ENCODE data around the gene NRXN3.
"Not testable (repeated sequence)": the region's sequence is repeated elsewhere in the genome, so short reads cannot be mapped to it uniquely, and the experiment has no call there.

The NRXN3 gene

GRCh38 chr14:79096811-79097210 is 926.6 kb downstream of the NRXN3 start:
- no peak for DNase-seq

- DNase-seq: no peak
Observed at GRCh38 chr14:79098324-79098723, 928.2 kb downstream of the NRXN3 start.

GRCh38 chr14:79100578-79100977 is 930.4 kb downstream of the NRXN3 start:
- no peak for DNase-seq

- no peak for DNase-seq
Observed at GRCh38 chr14:79101388-79101787, 931.2 kb downstream of the NRXN3 start.

- DNase-seq: no peak
Observed at GRCh38 chr14:79103764-79104163, 933.6 kb downstream of the NRXN3 start.

- DNase-seq: not testable (repeated sequence)
Observed at GRCh38 chr14:79110564-79110963, 940.4 kb downstream of the NRXN3 start.

- no peak for DNase-seq
Observed at GRCh38 chr14:79111987-79112501, 941.9 kb downstream of the NRXN3 start.

- no peak for DNase-seq
Observed at GRCh38 chr14:79117561-79117960, 947.4 kb downstream of the NRXN3 start.

- no peak for DNase-seq
Observed at GRCh38 chr14:79118291-79118690, 948.1 kb downstream of the NRXN3 start.

GRCh38 chr14:79134361-79134760 is 964.2 kb downstream of the NRXN3 start:
- DNase-seq: no peak

GRCh38 chr14:79136071-79137044 is 966.2 kb downstream of the NRXN3 start:
- no peak for DNase-seq

GRCh38 chr14:79137045-79137430 is 966.9 kb downstream of the NRXN3 start:
- DNase-seq: no peak

- DNase-seq: no peak
Observed at GRCh38 chr14:79137836-79138235, 967.7 kb downstream of the NRXN3 start.

GRCh38 chr14:79144896-79145295 is 974.7 kb downstream of the NRXN3 start:
- no peak for DNase-seq

GRCh38 chr14:79150226-79150625 is 980.1 kb downstream of the NRXN3 start:
- DNase-seq: no peak

GRCh38 chr14:79157369-79157768 is 987.2 kb downstream of the NRXN3 start:
- DNase-seq: no peak

- no peak for DNase-seq
Observed at GRCh38 chr14:79161571-79161970, 991.4 kb downstream of the NRXN3 start.

- no peak for DNase-seq
Observed at GRCh38 chr14:79162833-79163232, 992.7 kb downstream of the NRXN3 start.

GRCh38 chr14:79165471-79166090 is 995.4 kb downstream of the NRXN3 start:
- no peak for DNase-seq

GRCh38 chr14:79166171-79166570 is 996.0 kb downstream of the NRXN3 start:
- no peak for DNase-seq

GRCh38 chr14:79167957-79168356 is 997.8 kb downstream of the NRXN3 start:
- no peak for DNase-seq

GRCh38 chr14:79175671-79176070 is 1005.5 kb downstream of the NRXN3 start:
- no peak for DNase-seq

- DNase-seq: no peak
Observed at GRCh38 chr14:79177106-79177505, 1006.9 kb downstream of the NRXN3 start.

- DNase-seq: no peak
Observed at GRCh38 chr14:79178719-79179118, 1008.5 kb downstream of the NRXN3 start.
